ENCODE data around the gene NTPCR.
"Not testable (repeated sequence)": the region's sequence is repeated elsewhere in the genome, so short reads cannot be mapped to it uniquely, and the experiment has no call there.

Gene NTPCR

GRCh38 chr1:232927166-232927565 lies 23.2 kb upstream of the NTPCR start:
- not testable (repeated sequence) for DNase-seq (ENCODE audit: low read depth)

GRCh38 chr1:232927830-232928505 lies 22.4 kb upstream of the NTPCR start:
- DNase-seq (ENCODE audit: low read depth) = no peak

GRCh38 chr1:232932486-232933425 lies 17.7 kb upstream of the NTPCR start:
- DNase-seq (ENCODE audit: low read depth) = no peak

DNA sequence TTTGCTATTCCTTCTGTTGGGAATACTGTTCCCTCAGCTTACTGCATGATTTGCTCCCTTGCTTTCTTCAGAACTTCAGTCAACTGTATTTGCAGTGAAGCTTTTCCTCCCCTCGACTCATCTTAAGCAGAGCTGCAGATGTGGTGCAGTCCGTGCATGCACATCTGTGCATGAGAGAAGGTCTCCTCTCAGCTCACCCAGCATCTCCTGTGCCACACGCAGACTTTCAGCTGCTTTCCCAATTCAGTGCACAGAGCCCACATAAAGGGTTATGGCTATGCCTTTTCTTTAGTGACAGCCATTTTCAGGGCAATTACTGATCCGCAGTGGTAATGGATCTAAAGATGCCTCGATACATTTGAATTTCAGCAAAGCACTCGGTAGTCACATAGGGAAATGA lies 13.5 kb upstream of the NTPCR start:
- no peak for DNase-seq (ENCODE audit: low read depth)

- no peak for DNase-seq (ENCODE audit: low read depth)
These were observed 12.6 kb upstream of the NTPCR start for GRCh38 chr1:232937741-232938375.

DNA sequence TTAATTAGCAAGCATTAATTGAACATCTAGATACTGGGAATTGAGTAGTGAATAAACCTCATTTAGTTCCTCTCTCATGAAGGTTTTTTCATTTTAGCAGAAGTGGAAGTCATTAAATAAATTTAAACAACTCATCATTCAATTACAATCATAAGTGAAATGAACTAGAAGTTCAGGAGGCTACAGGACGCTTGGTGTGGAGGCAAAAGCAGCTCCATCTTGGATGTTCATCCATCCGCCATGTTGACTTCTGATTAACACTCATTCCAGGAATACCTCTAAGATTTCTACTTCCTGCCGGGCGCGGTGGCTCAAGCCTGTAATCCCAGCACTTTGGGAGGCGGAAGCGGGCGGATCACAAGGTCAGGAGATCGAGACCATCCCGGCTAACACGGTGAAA lies 11.5 kb upstream of the NTPCR start:
- no peak for DNase-seq (ENCODE audit: low read depth)

DNA sequence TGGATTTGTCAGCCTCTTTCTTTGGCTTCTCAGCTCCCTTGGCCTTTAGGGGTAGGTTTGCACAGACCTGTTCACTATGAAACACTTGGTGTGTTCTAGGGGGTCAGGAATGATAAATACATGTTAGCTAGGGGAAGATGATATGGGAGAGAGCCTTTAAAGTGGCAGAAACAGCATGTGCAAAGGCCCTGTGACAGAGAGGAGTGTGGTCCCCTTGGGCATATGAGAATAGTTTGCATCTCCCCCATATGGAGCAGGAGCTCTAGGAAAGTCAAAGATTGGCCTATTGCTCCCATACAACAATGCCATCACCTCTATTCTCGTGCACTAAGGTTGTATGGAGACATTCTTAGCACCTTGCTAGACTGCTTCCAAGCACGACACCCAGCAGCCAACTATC lies 10.7 kb upstream of the NTPCR start:
- DNase-seq (ENCODE audit: low read depth) = no peak

- DNase-seq (ENCODE audit: low read depth) = no peak
These were observed 10.1 kb upstream of the NTPCR start for GRCh38 chr1:232940262-232940661.

- no peak for DNase-seq (ENCODE audit: low read depth)
These were observed 7.8 kb upstream of the NTPCR start for GRCh38 chr1:232942413-232943294.

GRCh38 chr1:232943679-232944252 lies 6.6 kb upstream of the NTPCR start:
- no peak for DNase-seq (ENCODE audit: low read depth)

DNA sequence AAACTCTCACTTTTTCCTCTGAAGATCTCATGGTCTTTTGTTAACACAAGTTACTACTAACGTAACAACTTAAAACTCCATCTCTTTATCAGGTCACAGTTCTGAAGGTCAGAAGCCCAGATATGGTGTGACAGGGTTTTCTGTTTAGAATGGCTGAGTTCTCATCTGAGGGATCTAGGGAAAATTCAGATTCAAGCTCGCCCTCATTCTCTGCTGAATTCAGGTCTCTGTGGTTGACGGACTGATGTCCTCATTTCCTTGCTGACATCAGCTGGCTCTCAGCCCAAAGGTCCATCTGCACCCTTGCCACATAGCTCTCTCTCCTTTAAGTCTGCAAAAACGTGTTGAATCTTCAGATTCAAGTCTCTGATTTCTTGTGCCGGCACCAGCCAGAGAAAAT lies 6.1 kb upstream of the NTPCR start:
- no peak for DNase-seq (ENCODE audit: low read depth)

GRCh38 chr1:232949636-232950196 lies 695 bp upstream of the NTPCR start:
- DNase-seq (ENCODE audit: low read depth) = no peak

DNA sequence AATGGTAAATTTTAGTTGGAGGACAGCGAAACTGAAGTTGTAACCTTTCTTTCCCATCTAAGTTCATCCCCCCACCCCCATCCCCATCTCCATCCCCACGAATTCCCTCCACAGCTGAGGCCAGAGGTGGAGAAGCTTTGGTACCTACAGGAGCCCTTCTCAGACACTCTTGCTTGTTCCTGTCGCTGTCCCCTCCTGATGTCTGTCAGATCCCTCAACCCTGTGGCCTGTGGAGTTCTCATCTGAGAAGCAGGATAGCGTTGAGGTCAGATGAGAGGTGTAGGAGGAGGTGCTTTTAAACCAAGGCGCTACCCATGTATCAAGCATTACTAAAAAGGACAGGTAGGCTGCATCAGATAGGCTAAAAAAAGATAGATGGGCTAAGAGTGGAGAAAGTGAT lies 769 bp downstream of the NTPCR start:
- no peak for DNase-seq (ENCODE audit: low read depth)

DNA sequence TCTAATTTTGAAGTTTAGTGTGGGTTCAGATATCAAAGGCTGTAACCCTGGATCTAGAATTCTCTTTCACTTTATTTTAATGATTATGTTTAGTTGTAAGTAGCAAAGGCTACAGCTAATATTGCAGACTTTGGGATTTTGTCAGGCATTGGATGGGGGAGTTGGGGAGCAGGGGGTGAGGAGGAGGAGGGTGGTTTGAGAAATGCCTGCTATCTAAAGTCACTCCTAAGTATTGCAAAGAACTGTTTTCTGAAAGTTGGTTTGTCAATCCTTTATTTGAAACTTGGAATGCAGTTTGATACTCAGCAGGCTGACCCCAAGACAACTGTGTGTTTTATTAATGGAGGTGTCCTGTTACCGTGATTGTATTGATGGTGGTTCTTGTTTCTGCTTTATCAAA lies 1.2 kb downstream of the NTPCR start:
- DNase-seq (ENCODE audit: low read depth) = no peak

- DNase-seq (ENCODE audit: low read depth) = no peak
These were observed 2.4 kb downstream of the NTPCR start for GRCh38 chr1:232952514-232953499.

DNA sequence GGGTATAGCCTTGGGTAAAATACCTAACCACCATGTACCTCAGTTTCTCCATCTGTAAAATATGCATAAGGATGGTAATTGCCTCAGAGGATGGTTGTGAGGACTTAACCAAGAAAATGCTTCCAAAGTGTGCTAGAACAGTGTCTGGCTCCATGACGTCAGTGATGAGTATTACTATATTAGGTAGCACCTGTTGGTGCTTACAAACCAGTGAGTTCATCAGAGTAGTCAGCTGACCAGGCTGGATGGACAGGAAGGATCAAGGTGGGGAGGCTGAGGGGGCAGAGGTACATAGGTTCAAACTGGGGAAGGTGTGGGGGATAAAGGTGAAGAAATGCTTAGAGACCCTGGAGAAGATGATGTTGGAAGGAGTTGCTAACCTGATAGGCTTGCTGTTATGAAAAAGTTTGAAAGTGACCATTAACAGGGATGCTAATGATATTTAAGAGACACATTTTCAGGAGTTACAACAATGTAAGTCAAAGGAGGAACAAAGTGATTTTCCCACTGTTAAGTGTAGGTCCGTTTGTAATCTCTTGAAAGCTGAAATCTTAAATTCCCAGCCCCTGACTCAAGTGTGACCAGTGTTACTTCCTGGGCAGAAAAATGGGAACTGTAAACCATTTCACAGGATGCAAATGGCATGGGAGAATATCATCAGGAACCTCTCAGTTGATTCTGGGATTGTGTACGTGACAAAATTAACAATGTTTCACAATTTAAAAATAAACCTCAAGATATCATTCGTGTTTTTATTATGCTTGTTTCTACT lies 4.4 kb downstream of the NTPCR start:
- no peak for DNase-seq (ENCODE audit: low read depth)

DNA sequence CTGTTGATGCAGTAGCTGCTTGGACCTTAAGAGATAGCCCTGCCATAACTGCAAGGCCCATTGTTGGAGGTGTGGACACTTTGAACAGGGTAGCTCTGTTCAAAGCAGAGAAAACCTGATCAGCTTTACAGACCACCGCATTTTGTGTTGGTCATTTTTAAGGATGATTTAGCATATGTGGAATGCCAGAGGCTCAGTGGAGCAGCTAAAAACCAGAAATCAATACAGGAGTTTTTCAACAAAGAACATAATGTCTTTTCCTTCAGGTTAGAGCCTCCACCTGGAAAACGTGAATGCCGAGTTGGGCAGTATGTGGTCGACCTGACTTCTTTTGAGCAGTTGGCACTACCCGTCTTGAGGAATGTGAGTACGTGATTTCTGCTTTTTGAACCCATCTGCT lies 5.7 kb downstream of the NTPCR start:
- no peak for DNase-seq (ENCODE audit: low read depth)

DNA sequence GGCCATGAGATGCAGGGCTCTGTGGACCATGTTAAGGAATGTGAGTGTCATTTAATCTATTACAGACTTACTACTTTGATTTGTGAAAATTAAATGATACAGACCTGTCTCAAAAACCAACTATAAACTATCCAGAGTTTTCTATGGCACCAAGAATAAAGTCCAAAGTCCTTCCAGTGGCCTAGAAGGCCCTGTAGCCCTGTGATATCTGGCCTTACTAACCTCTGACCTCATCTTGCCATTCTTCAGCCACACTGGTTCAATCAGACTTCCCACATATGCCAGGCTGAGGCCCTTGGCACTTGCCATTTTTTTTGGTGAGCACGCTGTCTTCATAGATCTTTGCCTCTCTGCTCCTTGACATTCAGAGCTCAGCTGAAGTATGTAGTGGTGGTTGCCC lies 7.7 kb downstream of the NTPCR start:
- DNase-seq (ENCODE audit: low read depth) = no peak
